ENCODE measurements around the gene BSPRY.

- TF ChIP-seq CTCF (IDR thresholded peaks at IDR 0.05; ENCODE audit: poor library complexity), result no peak
- TF ChIP-seq EZH2phosphoT487 (IDR thresholded peaks at IDR 0.05; ENCODE audit: low read depth, severe bottlenecking, unreplicated experiment), result no peak
- TF ChIP-seq EZH2 (IDR thresholded peaks at IDR 0.05; ENCODE audit: borderline replicate concordance), result no peak
Measured at GRCh38 chr9:113372059-113372458, 22.7 kb downstream of the BSPRY start.
